Neural progenitor cell (in vitro differentiated cells): Measurements from ENCODE around the gene DHCR24. TPM values are rescaled to one million over a fixed set of nuclear protein-coding genes. Genes with fewer than 3 reads are reported as not detected.

Experiments
- DNase-seq: peaks from one replicate; pipeline ENCODE4 v3.0.0-alpha.2; 2016; ENCODE audit warnings: low spot score
- H2AFZ ChIP-seq: fragments of 200-600 bp; sonication (generic); replicated peaks from 2 replicates; pipeline ENCODE4 v1.6.1; 2016; ENCODE audit warnings: antibody characterized with exemption
- H3F3A ChIP-seq: fragments of 200-600 bp; sonication (generic); 2 replicates; pipeline ENCODE4 v1.6.1; 2016; ENCODE audit warnings: antibody characterized with exemption, low read depth
- H3K27ac ChIP-seq: fragments of 200-600 bp; sonication (generic); 2 replicates; pipeline ENCODE4 v1.5.1; 2016; ENCODE audit warnings: mild to moderate bottlenecking
- H3K27me3 ChIP-seq: fragments of 200-600 bp; sonication (generic); 2 replicates; pipeline ENCODE4 v1.6.1; 2016; ENCODE audit warnings: mild to moderate bottlenecking, moderate library complexity
- H3K36me3 ChIP-seq: fragments of 200-600 bp; sonication (generic); 2 replicates; pipeline ENCODE4 v1.5.1; 2016
- H3K4me1 ChIP-seq: fragments of 200-600 bp; sonication (generic); 2 replicates; pipeline ENCODE4 v1.6.1; 2016; ENCODE audit warnings: mixed run types
- H3K4me2 ChIP-seq: fragments of 200-600 bp; sonication (generic); 2 replicates; pipeline ENCODE4 v1.6.1; 2016
- H3K4me3 ChIP-seq: fragments of 200-600 bp; sonication (generic); 2 replicates; pipeline ENCODE4 v1.5.1; 2016
- H3K79me2 ChIP-seq: fragments of 200-600 bp; sonication (generic); 2 replicates; pipeline ENCODE4 v1.6.1; 2016; ENCODE audit warnings: low read depth
- H3K9ac ChIP-seq: fragments of 200-600 bp; sonication (generic); 2 replicates; pipeline ENCODE4 v1.6.1; 2016
- H3K9me3 ChIP-seq: fragments of 200-600 bp; sonication (generic); 2 replicates; pipeline ENCODE4 v1.5.1; 2016; ENCODE audit warnings: low read depth
- H4K20me1 ChIP-seq: fragments of 200-600 bp; sonication (generic); 2 replicates; pipeline ENCODE4 v1.6.1; 2016; ENCODE audit warnings: low read depth
- H3K27ac Mint-ChIP-seq: 3 replicates; pipeline ENCODE4 v1.8.0; 2021; ENCODE audit warnings: mixed read lengths
- H3K27me3 Mint-ChIP-seq: 2 replicates; pipeline ENCODE4 v1.8.0; 2022; ENCODE audit warnings: low read depth, mild to moderate bottlenecking, inconsistent platforms, moderate library complexity, mixed read lengths; ENCODE audit not compliant: insufficient read depth
- H3K36me3 Mint-ChIP-seq: 3 replicates; pipeline ENCODE4 v1.8.0; 2021; ENCODE audit warnings: mixed read lengths
- H3K4me1 Mint-ChIP-seq: 3 replicates; pipeline ENCODE4 v1.8.0; 2021; ENCODE audit warnings: mixed read lengths
- H3K4me3 Mint-ChIP-seq: 3 replicates; pipeline ENCODE4 v1.8.0; 2021; ENCODE audit warnings: mild to moderate bottlenecking, moderate library complexity, mixed read lengths
- H3K9me3 Mint-ChIP-seq: 3 replicates; pipeline ENCODE4 v1.8.0; 2020; ENCODE audit warnings: mixed read lengths
- CTCF ChIP-seq: fragments of 200-600 bp; sonication (generic); IDR thresholded peaks from 2 replicates; pipeline ENCODE4 v1.5.1; 2017; ENCODE audit warnings: antibody characterized with exemption, mild to moderate bottlenecking
- EZH2 ChIP-seq: fragments of 200-600 bp; sonication (generic); IDR thresholded peaks from 2 replicates; pipeline ENCODE4 v1.6.1; 2017; ENCODE audit warnings: antibody characterized with exemption, mild to moderate bottlenecking, moderate library complexity
- EZH2phosphoT487 ChIP-seq: fragments of 200-600 bp; sonication (generic); IDR thresholded peaks from 2 replicates; pipeline ENCODE4 v1.6.1; 2017; ENCODE audit warnings: antibody characterized with exemption
- total RNA-seq: library from RNA; depleted of rRNA; stranded (reverse); fragments of >200 nt; gene quantifications from 2 replicates; pipeline ENCODE4 v1.2.3, GENCODE V29; 2015; ENCODE audit warnings: low replicate concordance

DHCR24 gene
- total RNA-seq, 1 donor from 2014 or later, result 94.5 TPM

GRCh38 chr1:54814126-54814498 lies 72.9 kb downstream of the DHCR24 start:
- H3K9me3 ChIP-seq, result no peaks in the 10 kb centered on the region
- H2AFZ ChIP-seq, result no peak overlapping the region
- H3K27me3 Mint-ChIP-seq, result peaks cover 2% of the 10 kb centered on the region
- H3K4me3 ChIP-seq, result no peak overlapping the region
- H3K79me2 ChIP-seq, result no peaks in the 10 kb centered on the region
- no peak overlapping the region for H3K4me3 Mint-ChIP-seq
- H3K27me3 ChIP-seq, result peaks cover 9% of the 10 kb centered on the region
- no peaks in the 10 kb centered on the region for H3K36me3 Mint-ChIP-seq
- peaks cover 5% of the 10 kb centered on the region for H3F3A ChIP-seq
- DNase-seq, result no peak
- H4K20me1 ChIP-seq, result peaks cover 4% of the 10 kb centered on the region
- H3K27ac ChIP-seq, result no peak overlapping the region
- no peak for TF ChIP-seq CTCF
- no peak for TF ChIP-seq EZH2
- TF ChIP-seq EZH2phosphoT487, result no peak
- peaks cover 22% of the 10 kb centered on the region for H3K4me1 Mint-ChIP-seq
- peak overlapping the region; percentile 59 for H3K4me2 ChIP-seq
- no peaks in the 10 kb centered on the region for H3K36me3 ChIP-seq
- no peaks in the 10 kb centered on the region for H3K9me3 Mint-ChIP-seq
- H3K4me1 ChIP-seq, result peaks cover 12% of the 10 kb centered on the region
- H3K27ac Mint-ChIP-seq, result no peak overlapping the region
- H3K9ac ChIP-seq, result no peak overlapping the region

GRCh38 chr1:54813485-54814125 lies 73.4 kb downstream of the DHCR24 start:
- DNase-seq, result peak; percentile 28
- Histone ChIP-seq H3K36me3 (no peaks in the 10 kb centered on the region), H3K27ac (no peak overlapping the region), H3K4me2 (peak overlapping the region; percentile 59), H3F3A (peaks cover 5% of the 10 kb centered on the region), H2AFZ (no peak overlapping the region), H3K79me2 (no peaks in the 10 kb centered on the region), H3K27me3 (peaks cover 9% of the 10 kb centered on the region), H3K4me3 (peak overlapping the region; percentile 18), H3K9ac (no peak overlapping the region), H3K9me3 (no peaks in the 10 kb centered on the region), H3K4me1 (peaks cover 12% of the 10 kb centered on the region), H4K20me1 (peaks cover 4% of the 10 kb centered on the region)
- no peaks in the 10 kb centered on the region for H3K9me3 Mint-ChIP-seq
- peaks cover 2% of the 10 kb centered on the region for H3K27me3 Mint-ChIP-seq
- no peaks in the 10 kb centered on the region for H3K36me3 Mint-ChIP-seq
- TF ChIP-seq EZH2 (no peak), EZH2phosphoT487 (no peak), CTCF (no peak)
- peak overlapping the region; percentile 48 for H3K27ac Mint-ChIP-seq
- H3K4me3 Mint-ChIP-seq, result peak overlapping the region; percentile 11
- peaks cover 19% of the 10 kb centered on the region for H3K4me1 Mint-ChIP-seq

- no peak for DNase-seq
- peak overlapping the region; percentile 55 for H3K27ac Mint-ChIP-seq
- peak overlapping the region; percentile 11 for H3K4me3 Mint-ChIP-seq
- TF ChIP-seq EZH2 (no peak), CTCF (no peak), EZH2phosphoT487 (no peak)
- peaks cover 19% of the 10 kb centered on the region for H3K4me1 Mint-ChIP-seq
- no peaks in the 10 kb centered on the region for H3K9me3 Mint-ChIP-seq
- no peaks in the 10 kb centered on the region for H3K36me3 Mint-ChIP-seq
- Histone ChIP-seq H3K79me2 (no peaks in the 10 kb centered on the region), H3F3A (peaks cover 5% of the 10 kb centered on the region), H4K20me1 (peaks cover 4% of the 10 kb centered on the region), H3K9me3 (no peaks in the 10 kb centered on the region), H3K9ac (no peak overlapping the region), H3K4me2 (peak overlapping the region; percentile 59), H3K4me1 (peaks cover 12% of the 10 kb centered on the region), H3K4me3 (no peak overlapping the region), H3K36me3 (no peaks in the 10 kb centered on the region), H3K27me3 (peaks cover 9% of the 10 kb centered on the region), H2AFZ (no peak overlapping the region), H3K27ac (no peak overlapping the region)
- H3K27me3 Mint-ChIP-seq, result peaks cover 2% of the 10 kb centered on the region
These were observed 74.1 kb downstream of the DHCR24 start for GRCh38 chr1:54812801-54813484.
